Measurements from ENCODE around the gene MTLN.
"Not testable (repeated sequence)": the region's sequence is repeated elsewhere in the genome, so short reads cannot be mapped to it uniquely, and the experiment has no call there.

The MTLN gene

DNA sequence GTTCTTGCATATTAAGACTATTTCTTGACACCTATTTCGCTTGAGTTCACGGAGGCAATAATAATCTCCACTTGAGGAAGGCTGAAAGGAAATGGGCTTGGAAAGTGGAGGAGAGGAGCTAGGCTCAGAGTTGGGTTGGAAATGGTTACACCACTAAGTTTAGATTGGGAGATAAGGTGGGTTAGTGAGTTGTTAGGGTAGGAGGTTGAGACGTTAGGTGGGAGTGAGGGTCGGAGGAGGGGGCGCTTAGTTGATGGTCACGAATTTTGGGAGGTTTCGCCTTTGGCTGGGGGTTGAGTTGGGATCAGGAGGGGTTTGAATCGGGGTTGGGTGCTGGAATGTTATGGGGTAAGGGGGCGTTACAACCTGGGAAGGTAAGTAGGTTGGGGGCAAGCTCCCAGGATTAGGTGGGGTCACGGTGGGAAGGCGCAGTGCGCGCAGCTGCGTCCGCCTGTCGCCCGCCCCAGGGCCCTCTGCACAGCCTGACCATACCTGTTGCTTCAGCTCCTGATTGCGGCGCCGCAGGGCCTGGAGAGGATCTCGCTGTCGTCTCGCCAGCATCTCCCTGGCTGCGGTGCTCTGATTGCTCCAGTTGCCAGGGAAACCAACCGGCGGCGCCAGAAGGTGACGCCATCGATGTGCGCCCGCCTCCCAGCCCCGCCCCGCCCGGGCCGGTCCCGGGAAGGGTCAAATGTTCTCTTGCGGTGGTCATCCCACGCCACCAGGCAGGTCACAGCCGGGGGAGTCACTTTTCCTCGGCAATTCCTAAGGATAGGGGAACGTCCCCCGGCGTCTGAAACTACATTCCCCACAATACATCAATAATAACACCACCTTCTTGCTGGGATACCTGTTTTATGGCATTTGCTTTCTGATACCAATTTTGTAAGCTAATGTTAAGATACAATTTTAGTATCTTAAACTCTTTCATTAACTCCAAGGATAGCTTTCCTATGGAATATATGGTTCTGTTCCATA lies 7.7 kb downstream of the MTLN start, which contains the start of gene NPHP1:
TSS of gene NPHP1 (minus strand) at position 606 of the 978 bp plus-strand sequence. CDS start at position 561, 45 bp downstream.
- peak in 55 of 56 donors; percentile 24 to 91 (median 80) for DNase-seq

DNA sequence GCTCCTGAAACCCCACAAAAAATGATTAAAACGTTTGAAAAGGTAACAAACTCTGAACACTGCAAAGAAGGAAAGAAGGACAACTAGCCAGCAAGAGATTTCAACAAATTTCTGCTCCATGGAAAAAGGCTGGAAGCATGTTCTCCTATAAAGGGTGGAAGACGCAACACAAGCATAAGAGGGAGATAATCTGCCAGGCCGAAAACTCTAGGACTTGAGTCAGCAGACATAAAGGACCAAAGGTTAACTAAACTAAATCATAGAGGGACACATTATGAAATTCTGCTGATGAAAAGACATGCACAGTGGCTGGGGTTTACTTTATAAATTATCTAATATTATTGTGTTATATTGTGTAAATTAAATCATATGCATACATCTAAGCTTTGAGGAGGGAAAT lies 14.3 kb downstream of the MTLN start:
- DNase-seq, result no peak

DNA sequence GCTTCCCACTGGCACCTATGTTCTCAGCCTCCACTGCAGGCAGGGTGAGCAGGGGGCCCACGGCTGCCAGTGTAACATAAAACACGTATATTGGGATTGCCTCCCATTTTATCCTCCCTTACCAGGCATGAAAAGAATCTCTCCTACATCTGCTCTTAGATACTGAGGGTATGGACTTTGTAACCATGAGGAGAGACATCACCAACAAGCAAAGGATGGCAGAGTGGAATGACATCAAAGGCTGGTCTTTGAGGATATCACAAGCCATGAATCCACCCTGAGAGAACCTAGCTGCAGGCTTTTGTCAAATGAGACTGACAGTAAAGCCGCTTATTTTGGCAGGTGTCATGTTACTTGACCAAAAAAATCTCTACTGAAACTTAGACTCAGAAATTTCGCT lies 14.9 kb downstream of the MTLN start:
- no peak for DNase-seq

DNA sequence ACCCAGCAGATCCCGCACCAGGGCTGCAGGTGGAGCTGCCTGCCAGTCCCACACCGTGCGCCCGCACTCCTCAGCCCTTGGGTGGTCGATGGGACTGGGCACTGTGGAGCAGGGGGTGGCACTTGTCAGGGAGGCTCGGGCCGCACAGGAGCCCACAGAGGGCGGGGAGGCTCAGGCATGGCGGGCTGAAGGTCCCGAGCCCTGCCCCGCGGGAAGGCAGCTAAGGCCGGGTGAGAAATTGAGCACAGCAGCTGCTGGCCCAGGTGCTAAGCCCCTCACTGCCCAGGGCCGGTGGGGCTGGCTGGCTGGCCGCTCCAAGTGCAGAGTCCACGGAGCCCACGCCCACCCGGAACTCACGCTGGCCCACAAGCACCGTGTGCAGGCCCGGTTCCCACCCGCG lies 22.2 kb downstream of the MTLN start:
- DNase-seq, result not testable (repeated sequence)

DNA sequence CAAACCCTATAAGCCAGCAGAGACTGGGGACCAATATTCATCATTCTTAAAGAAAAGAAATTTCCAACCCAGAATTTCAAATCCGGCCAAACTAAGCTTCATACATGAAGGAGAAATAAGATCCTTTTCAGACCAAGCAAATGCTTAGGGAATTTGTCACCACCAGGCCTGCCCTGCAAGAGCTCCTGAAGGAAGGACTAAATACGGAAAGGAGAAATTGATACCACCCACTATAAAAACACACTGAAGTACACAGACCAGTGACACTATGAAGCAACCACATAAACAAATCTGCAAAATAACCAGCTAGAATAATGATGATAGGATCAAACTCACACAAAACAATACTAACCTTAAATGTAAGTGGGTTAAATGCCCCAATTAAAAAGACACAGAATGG lies 29.9 kb downstream of the MTLN start:
- DNase-seq, result no peak

DNA sequence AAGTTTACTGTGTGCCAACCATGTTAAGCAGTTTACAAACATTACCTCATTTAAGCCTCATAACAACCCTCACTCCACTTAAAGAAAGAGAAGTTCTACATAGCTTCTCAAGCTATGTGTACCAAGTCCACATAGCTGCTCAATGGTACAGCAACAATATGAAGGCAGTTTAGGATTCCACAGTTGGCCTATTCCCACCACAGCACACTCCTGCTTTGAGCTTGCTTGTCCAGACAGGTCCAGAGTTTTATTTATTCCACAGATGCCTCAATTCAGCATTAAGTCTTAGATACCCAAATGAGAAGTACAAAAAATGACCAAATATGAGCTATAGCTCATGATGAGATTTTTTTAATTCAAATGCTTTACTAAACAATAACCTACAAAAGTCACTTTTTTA lies 32.3 kb downstream of the MTLN start:
- no peak for DNase-seq

DNA sequence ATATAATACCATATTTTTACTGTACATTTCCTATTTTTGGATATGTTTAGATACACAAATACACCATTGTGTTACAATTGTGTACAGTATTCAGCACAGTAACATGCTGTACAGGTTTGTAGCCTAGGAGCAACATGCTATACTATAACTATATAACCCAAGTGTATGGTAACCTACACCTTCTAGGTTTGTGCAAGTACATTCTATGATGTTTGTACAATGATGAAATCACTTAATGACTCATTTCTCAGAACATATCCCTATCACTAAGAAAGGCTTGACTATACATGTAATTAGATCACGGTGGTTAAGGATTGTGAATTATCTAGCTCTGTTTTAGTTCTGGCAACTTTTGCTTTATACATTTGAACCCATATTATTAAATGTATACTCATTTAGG lies 38.8 kb downstream of the MTLN start:
- no peak for DNase-seq

DNA sequence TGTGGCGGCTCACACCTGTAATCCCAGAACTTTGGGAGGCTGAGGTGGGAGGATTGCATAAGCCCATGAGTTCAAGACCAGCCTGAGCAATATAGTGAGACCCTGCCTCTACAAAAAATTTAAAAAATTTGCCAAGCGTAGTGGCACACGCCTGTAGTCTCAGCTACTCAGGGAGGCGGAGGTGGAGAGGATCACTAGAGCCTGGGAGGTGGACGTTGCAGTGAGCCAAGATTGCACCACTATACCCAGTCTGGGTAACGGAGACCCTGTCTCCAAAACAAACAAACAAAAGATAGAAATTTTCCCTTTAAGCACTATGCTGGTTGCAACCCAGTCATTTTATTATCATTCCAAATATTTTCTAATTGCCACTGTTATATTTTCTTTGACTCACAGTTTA lies 39.8 kb downstream of the MTLN start:
- no peak for DNase-seq

DNA sequence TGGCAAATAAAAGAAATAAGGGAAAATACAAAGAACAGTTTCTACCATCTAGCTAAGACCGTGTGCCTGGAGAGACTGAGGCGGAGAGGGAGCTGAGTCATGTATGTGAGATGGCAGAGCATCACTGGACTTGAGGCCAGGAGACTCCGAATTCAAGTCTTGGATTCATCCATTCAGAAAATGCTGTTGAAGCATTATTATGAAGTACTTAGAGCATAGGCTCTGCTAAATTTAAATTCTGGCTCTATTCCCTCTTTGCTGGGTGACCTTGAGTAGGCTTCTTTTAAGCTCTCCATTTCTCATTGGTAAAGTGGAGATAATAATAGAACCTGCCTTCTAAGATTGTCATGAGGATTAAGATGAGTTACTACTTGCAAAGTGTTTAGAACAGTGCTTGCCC lies 42.2 kb downstream of the MTLN start:
- no peak for DNase-seq

DNA sequence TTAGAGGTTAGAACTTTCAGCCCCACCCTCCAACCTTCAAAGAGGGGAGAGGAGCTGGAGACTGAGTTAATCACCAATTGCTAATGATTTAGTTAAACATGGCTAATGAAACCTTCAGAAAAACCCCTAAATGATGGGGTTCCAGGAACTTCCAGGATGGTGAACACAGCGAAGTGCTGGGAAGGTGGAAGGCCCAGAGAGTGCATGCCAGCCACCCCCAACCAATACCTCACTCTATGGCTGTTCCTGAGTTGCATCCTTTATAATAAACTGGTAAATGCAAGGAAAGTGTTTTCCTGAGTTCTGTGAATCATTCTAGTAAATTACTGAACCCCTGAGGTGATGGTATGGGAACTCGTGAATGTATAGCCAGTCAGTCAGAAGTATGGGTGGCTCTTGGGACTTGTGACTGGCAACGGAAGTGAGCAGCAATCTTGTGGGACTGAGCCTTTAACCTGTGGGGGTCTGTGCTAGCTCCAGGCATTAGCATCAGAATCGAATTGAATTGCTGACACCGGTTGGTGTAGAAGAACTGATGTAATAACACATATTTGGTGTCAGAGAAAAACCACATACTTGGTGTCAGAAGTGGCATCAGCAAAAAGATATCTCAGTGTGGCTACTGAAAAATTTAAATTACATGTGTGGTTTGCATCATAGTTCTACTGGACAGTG lies 44.9 kb downstream of the MTLN start:
- no peak for DNase-seq

DNA sequence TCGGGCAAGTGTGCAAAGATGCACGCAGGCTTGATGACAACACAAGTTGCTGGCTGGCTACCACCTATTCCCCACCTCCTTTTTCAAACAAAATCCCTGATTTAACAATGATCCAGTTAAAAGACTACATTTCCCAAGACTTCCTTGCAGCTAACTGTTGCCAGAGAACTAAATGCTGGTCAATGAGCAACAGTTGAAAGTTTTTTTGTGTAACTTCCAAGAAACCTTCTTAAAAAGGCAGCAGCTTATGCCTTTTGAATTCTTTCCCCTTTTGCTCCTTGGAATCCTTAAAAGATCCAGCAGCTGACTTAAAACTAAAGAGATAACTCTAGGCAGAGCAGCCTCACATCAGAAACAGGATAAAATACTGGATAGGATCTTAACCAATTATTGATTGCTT lies 46.1 kb downstream of the MTLN start:
- DNase-seq, result no peak

Data from nucleus accumbens (tissue), 56 donors.